ENCODE results near the gene WIPF3. TPM values are rescaled to one million over a fixed set of nuclear protein-coding genes. Genes with fewer than 3 reads are reported as not detected.

WIPF3 gene
- total RNA-seq, 1 donor from 2014 or later, result 0.67 TPM

GRCh38 chr7:29810297-29810696 lies 4.0 kb downstream of the WIPF3 start:
- DNase-seq (no peak), ATAC-seq (no peak)
- H3K36me3 ChIP-seq, result no peaks in the 10 kb centered on the region
- H3K4me3 ChIP-seq, result no peak overlapping the region
- H3K4me1 ChIP-seq, result peaks cover 6% of the 10 kb centered on the region
- TF ChIP-seq, protein P1, sequence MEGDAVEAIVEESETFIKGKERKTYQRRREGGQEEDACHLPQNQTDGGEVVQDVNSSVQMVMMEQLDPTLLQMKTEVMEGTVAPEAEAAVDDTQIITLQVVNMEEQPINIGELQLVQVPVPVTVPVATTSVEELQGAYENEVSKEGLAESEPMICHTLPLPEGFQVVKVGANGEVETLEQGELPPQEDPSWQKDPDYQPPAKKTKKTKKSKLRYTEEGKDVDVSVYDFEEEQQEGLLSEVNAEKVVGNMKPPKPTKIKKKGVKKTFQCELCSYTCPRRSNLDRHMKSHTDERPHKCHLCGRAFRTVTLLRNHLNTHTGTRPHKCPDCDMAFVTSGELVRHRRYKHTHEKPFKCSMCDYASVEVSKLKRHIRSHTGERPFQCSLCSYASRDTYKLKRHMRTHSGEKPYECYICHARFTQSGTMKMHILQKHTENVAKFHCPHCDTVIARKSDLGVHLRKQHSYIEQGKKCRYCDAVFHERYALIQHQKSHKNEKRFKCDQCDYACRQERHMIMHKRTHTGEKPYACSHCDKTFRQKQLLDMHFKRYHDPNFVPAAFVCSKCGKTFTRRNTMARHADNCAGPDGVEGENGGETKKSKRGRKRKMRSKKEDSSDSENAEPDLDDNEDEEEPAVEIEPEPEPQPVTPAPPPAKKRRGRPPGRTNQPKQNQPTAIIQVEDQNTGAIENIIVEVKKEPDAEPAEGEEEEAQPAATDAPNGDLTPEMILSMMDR (IDR thresholded peaks at IDR 0.05), result no peak
- intact Hi-C loops (cut with DNase I), result no loop called here
- H3K9me3 ChIP-seq, result no peaks in the 10 kb centered on the region
- no peak overlapping the region for H3K27ac ChIP-seq
- peaks cover 66% of the 10 kb centered on the region for H3K27me3 ChIP-seq

- Histone ChIP-seq H3K27ac (no peak overlapping the region), H3K4me3 (no peak overlapping the region), H3K4me1 (peaks cover 6% of the 10 kb centered on the region), H3K27me3 (peaks cover 59% of the 10 kb centered on the region), H3K9me3 (no peaks in the 10 kb centered on the region), H3K36me3 (no peaks in the 10 kb centered on the region)
- TF ChIP-seq, protein P1 (IDR thresholded peaks at IDR 0.05), result no peak
- intact Hi-C loops (cut with DNase I), result no loop called here
- ATAC-seq (no peak), DNase-seq (no peak)
These were observed 4.6 kb downstream of the WIPF3 start for GRCh38 chr7:29810813-29811482.

GRCh38 chr7:29811586-29811985 lies 5.3 kb downstream of the WIPF3 start:
- DNase-seq (no peak), ATAC-seq (no peak)
- Histone ChIP-seq H3K27ac (no peak overlapping the region), H3K27me3 (peaks cover 58% of the 10 kb centered on the region), H3K36me3 (no peaks in the 10 kb centered on the region), H3K9me3 (no peaks in the 10 kb centered on the region), H3K4me1 (peaks cover 6% of the 10 kb centered on the region), H3K4me3 (no peak overlapping the region)
- intact Hi-C loops (cut with DNase I), result no loop called here
- TF ChIP-seq, protein P1 (IDR thresholded peaks at IDR 0.05), result no peak

DNA sequence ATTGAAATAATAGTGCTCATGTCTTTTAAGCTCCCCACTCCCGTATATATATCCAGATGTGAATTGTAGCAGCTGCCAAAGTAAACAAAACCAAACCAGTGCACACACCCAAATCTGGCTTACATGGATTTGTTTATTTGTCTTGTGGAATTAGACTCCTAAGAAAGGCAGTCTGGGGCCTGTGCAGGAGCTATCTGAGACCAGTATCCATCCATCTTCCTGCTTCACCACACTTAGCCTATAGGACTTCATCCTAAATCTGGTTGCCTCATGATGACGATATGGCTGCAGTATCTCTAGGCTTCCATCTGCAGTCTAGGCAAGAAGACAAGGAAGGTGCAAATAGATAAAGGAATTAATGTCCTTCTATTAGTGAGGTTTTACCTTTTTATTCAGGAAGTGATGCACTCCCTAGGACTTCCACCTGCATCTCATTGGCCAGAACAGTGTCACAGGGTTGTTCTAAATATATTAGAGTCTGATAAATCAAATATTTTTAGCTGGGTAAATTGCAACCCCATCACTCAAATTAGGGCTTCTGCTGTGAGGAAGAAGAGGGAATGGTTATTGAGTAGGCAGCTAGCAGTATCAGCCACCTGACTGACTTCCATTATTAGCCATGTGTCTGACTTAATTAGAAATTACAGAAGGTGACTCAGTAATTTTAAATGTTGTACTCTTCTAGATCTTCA lies 6.0 kb downstream of the WIPF3 start:
- DNase-seq, result no peak
- Histone ChIP-seq H3K4me1 (peaks cover under 1% of the 10 kb centered on the region), H3K9me3 (no peaks in the 10 kb centered on the region), H3K27ac (no peak overlapping the region), H3K36me3 (no peaks in the 10 kb centered on the region), H3K4me3 (no peak overlapping the region), H3K27me3 (peaks cover 51% of the 10 kb centered on the region)
- TF ChIP-seq, protein P1 (IDR thresholded peaks at IDR 0.05), result no peak
- ATAC-seq, result no peak
- intact Hi-C loops (cut with DNase I), result no loop called here

GRCh38 chr7:29815181-29816105 lies 9.1 kb downstream of the WIPF3 start:
- Histone ChIP-seq H3K9me3 (no peaks in the 10 kb centered on the region), H3K36me3 (no peaks in the 10 kb centered on the region), H3K27ac (no peak overlapping the region), H3K27me3 (peaks cover 33% of the 10 kb centered on the region), H3K4me1 (no peaks in the 10 kb centered on the region), H3K4me3 (no peak overlapping the region)
- no peak for DNase-seq
- no peak for ATAC-seq
- TF ChIP-seq, protein P1 (IDR thresholded peaks at IDR 0.05), result no peak
- intact Hi-C loops (cut with DNase I), result no loop called here

Measured in upper lobe of right lung (tissue), 1 donor.